HG03565 (cell line): ENCODE data around the gene MFSD1.

ENCODE experiments used
- ATAC-seq: cut with Tn5 transposase; IDR thresholded peaks from one replicate; pipeline ENCODE4 v1.9.1; 2021; ENCODE audit warnings: mild to moderate bottlenecking, moderate library complexity; ENCODE audit not compliant: unreplicated experiment

MFSD1 gene

DNA sequence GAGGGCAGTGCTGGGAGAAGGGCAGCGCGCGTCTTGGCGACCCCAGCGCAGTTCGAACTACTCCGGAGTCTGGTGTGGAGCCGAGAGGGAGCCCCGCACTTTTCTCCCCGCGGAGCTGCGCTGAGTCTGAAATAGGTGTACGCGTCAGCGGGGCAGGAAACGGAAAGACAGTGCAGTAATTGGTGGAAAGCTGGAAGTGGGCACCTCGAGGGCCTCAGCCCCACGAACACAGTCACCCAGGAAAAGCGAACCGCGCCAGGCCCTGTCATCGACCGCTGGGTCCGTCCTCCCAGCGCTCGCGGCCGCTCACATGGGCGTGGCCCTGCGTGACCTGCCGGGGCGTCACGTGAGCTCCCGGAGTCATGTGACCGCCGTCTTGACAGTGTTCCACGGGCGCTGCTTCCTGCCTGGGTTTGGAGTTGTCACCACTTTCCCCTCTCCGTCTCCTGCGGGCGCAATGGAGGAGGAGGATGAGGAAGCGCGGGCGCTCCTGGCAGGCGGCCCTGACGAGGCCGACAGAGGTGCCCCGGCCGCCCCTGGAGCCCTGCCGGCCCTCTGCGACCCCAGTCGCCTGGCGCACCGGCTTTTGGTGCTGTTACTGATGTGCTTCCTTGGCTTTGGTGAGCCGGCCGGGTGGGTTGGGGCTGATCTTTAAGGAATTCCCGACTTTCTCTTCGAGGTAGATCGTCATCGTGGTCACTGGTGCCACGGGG, at the start of gene MFSD1:
Gene MFSD1, plus strand, starts transcription at position 359 of the 713 bp plus-strand sequence. Its CDS starts 99 bp downstream, at position 458.
- ATAC-seq = peak; percentile 98

DNA sequence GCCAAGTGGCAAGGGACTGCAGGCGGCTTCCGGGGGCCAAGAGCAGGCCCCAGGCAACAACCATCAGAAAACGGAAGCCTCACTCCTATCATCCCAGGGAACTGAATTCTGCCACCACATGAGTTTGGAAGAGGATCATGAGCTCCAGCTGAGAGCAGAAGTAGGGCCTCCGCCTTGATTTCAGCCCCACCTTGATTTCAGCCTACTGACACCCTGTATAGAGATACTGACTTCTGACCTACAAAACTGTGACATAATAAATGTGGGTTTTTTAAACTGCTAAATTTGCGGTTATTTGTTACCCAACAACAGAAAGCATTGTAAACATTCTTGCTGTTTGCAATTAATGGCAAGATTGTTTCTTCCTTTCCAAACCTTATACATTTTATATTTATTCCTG, 48.0 kb upstream of the MFSD1 start:
- no peak for ATAC-seq

- no peak for ATAC-seq
Observed at GRCh38 chr3:158755421-158755820, 46.4 kb upstream of the MFSD1 start.

DNA sequence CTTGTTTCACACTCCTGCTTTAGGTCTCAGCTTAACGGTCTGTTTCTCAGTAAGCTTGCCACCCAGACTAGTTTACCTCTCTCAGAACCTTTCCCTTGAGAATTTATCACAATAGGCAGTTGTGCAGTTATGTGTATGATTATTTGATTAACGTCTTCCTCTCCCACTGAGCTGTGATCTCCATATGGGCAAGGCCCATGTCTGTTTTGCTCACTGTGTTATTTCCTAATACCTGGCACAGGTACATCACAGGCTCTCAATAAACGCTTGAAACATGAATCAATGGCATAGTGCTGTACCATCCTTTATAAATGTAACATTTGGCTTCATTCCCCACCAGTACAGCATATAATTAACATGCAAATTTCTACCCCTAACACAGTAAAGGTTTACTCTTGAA, 40.5 kb upstream of the MFSD1 start:
- ATAC-seq = no peak

DNA sequence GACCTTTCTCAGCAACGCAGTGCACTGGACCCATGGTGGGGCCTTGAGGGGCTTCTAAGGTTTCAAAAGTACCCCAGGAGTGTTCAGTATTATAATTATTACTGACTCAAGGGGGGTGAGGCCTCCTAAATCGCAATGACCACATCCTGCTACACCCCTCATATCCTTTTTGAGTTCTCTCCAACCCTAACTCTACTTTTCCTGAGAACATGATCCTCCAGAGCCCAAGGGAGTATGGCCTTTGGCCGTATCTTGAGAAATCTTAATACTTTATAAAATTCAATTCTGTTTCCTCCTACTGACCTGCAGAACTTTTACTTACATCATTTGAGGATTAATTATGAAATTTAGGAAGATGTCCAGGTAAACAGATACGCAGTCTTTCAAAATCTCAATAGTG, 39.2 kb upstream of the MFSD1 start:
- no peak for ATAC-seq

- ATAC-seq = no peak
Observed at GRCh38 chr3:158763421-158763820, 38.4 kb upstream of the MFSD1 start.

DNA sequence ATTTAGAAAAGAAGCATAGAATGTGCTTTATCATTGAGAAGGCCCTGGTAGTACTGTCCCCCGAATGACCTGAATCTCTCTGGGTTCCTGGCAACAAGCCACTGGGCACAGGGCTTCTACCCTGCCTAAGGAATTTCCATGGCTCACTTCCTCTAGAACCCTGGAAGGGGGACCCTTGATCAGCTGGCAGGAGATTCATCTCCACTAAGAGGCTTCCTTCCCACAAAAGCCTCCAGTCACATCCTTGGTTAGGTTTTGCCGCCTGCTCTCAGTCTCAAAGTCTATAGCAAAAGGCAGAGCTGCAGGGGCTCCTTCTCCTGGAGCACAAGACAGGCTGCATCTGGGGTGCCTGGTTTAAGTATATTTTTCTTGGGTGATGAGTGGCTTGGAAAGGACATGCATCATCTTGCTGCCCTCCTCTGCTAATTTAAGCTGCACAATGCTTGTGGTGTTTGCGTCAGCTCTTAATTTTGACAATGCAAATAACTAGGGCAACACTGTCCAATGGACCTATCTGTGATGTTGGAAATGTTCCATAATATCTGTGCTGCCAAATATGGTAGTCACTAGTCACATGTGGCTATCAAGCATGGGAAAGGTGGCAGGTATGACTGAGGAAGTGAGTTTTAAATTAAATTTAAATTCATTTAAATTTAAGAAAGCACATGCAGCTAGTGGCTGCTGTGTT, 36.2 kb upstream of the MFSD1 start:
- no peak for ATAC-seq

DNA sequence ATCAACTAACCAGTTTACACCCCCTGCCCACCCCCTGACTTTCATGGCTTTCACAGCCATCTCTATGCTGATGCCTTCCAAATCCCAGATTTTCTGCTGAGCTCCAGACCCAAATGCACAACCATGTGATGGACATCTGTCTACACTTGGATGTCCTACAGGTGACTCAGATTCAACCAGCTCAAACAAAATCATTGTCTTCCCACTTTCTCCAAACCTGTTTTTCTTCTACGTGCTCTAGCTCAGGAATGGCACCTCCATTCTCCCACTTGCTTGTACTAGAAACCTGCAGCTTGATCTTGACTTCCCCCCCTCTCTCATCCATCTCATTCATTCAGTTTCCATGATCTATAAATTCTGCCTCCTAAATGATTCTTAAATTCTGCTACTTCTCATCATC, 35.5 kb upstream of the MFSD1 start:
- no peak for ATAC-seq

GRCh38 chr3:158768361-158768787, 33.5 kb upstream of the MFSD1 start:
- ATAC-seq = no peak

- ATAC-seq = no peak
Observed at GRCh38 chr3:158768881-158769543, 32.8 kb upstream of the MFSD1 start.

GRCh38 chr3:158769549-158769948, 32.3 kb upstream of the MFSD1 start:
- no peak for ATAC-seq

- no peak for ATAC-seq
Observed at GRCh38 chr3:158769952-158770740, 31.7 kb upstream of the MFSD1 start.

DNA sequence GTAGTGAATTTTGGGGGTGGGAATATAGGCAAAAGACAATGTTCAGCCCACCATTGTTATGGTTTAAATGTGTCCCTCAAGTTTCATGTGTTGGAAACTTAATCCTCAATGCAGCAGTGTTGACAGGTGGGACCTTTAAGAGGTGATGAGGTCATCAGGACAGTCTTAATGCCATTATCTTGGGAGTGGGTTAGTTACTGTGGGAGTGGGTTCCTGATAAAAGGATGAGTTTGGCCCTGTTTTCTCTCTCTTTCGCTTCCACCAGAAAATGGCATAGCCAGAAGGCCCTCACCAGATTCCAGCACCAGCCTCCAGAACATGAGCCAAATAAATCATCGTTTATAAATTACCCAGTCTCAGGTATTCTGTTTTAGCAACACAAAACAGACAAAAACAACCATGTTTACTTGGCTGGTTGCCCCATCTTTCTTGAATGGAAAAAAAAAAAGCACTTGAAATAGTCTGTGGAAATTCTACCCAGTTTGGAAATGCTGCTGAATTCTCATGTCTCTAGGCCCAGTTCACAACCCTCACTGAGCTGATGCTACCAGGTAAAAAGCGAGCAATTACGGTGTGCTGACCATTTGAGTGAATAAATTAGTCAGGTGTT, 31.0 kb upstream of the MFSD1 start:
- no peak for ATAC-seq

GRCh38 chr3:158771577-158771976, 30.3 kb upstream of the MFSD1 start:
- no peak for ATAC-seq

GRCh38 chr3:158771982-158772381, 29.9 kb upstream of the MFSD1 start:
- ATAC-seq = no peak

DNA sequence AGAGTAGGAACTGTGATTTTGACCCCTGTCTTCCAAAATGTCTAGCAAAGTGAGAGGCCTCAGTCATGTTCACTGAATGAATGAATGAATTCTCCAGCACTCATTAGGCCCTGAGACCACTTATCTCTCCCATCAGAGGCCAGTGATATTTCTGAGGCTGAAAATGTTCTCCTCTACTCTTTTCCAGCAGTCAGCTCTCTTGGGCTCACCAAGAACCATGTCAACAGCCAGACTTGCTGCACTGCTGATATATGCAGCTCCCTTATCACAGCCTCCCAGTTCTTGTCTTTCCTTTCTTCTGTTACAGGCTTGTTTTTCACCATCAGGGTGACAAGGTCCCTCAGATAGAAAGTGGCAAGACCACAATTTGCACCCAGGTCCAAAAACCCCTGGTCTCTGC, 28.7 kb upstream of the MFSD1 start:
- no peak for ATAC-seq

DNA sequence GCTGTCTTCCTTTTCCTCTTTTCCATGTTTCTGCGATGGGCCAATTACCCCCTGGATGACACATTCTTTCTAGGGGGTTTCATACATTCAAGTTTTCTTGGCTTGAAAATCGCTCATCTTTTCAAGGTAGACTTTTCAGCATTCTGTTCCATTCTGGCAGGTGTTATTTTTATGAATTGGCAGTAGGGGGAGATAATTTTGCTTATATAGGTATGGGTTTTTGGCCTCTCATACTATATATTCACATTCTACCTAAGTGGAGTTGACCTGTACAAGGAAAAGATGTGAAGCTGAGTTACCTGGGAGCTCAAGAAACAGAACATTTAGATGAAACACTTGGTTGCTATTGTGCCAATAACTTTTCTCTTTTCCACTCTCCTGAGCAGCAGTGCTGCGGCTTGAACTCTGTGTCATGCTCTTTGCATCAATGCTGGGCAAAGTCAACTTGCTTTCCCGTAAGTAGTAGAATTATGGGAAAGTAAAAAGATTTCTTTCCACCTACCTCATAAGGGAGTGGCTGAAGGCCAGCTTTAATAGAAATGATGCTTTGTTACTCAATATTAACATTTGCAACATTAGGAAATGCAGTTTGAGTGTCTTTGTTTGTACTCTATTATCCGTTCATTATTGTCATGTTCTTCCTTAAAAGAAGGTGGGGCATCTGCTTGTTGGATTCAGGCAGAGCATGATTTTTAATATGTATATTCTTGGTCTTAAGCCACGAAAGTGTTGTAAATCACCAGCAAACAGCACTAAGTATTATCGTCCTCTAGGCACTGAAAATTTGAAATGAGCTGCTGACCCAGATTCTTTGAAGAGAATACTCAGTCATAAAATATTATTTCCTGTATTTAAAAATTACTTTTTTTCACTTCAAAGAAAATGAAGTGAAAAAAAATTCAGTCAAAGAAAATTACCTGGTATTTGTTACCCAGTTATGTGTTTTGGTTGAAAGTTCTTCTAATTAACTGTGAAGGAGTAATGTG, 27.7 kb upstream of the MFSD1 start:
- no peak for ATAC-seq

DNA sequence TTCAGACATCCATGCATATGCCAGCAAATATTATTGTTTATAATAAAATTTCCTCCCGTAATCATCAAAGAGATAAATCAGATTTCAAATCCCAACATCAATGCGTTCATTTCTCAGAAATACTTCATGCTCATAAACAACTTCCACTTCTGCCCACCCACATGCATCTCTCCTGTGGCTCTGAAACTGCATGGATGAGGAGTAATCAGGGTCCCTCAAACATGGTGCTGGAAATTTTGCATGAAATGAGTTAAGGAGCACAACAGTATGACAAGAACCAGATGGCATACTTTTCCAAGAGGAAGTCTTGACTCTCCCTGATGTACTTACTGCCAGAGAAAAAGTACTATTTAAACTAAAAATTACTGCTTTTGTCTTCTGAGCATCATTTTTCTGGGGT, 26.9 kb upstream of the MFSD1 start:
- no peak for ATAC-seq
